Astrocyte (in vitro differentiated cells and primary cell): ENCODE data around the gene PSIP1.

Experiments
- EZH2 ChIP-seq: IDR thresholded peaks from 2 replicates; pipeline ENCODE4 v1.6.1; 2012; ENCODE audit warnings: mild to moderate bottlenecking, low read length, inconsistent platforms; ENCODE audit not compliant: insufficient read depth
- TF ChIP-seq, protein P1 (sequence below): IDR thresholded peaks from 2 replicates; pipeline ENCODE4 v1.5.1; 2011; ENCODE audit warnings: low read depth, mild to moderate bottlenecking, inconsistent platforms, low read length, moderate library complexity; ENCODE audit not compliant: insufficient read depth

- TF ChIP-seq, protein P1, sequence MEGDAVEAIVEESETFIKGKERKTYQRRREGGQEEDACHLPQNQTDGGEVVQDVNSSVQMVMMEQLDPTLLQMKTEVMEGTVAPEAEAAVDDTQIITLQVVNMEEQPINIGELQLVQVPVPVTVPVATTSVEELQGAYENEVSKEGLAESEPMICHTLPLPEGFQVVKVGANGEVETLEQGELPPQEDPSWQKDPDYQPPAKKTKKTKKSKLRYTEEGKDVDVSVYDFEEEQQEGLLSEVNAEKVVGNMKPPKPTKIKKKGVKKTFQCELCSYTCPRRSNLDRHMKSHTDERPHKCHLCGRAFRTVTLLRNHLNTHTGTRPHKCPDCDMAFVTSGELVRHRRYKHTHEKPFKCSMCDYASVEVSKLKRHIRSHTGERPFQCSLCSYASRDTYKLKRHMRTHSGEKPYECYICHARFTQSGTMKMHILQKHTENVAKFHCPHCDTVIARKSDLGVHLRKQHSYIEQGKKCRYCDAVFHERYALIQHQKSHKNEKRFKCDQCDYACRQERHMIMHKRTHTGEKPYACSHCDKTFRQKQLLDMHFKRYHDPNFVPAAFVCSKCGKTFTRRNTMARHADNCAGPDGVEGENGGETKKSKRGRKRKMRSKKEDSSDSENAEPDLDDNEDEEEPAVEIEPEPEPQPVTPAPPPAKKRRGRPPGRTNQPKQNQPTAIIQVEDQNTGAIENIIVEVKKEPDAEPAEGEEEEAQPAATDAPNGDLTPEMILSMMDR: no peak
- TF ChIP-seq EZH2: no peak
These were observed 1.4 kb upstream of the PSIP1 start for GRCh38 chr9:15512204-15512603.
